ENCODE data around the gene LTBP3.

The LTBP3 gene

GRCh38 chr11:65530157-65530496, 28.0 kb downstream of the LTBP3 start:
- H3K4me3 ChIP-seq (replicated peaks in 1 of 2; ENCODE audit: low read depth in 2 of 2, low read length in 2 of 2), result no peak overlapping the region
- TF ChIP-seq CTCF (IDR thresholded peaks at IDR 0.05; ENCODE audit: low read depth, low read length), result peak; percentile 31
- no peak for DNase-seq (ENCODE audit: low read depth in 2 of 2)

- no peak overlapping the region for H3K4me3 ChIP-seq (replicated peaks in 1 of 2; ENCODE audit: low read depth in 2 of 2, low read length in 2 of 2)
- TF ChIP-seq CTCF (IDR thresholded peaks at IDR 0.05; ENCODE audit: low read depth, low read length), result no peak
- no peak for DNase-seq (ENCODE audit: low read depth in 2 of 2)
These were observed 28.5 kb downstream of the LTBP3 start for GRCh38 chr11:65529475-65530156.

GRCh38 chr11:65528819-65529350, 29.3 kb downstream of the LTBP3 start:
- no peak for TF ChIP-seq CTCF (IDR thresholded peaks at IDR 0.05; ENCODE audit: low read depth, low read length)
- no peak overlapping the region for H3K4me3 ChIP-seq (replicated peaks in 1 of 2; ENCODE audit: low read depth in 2 of 2, low read length in 2 of 2)
- no peak for DNase-seq (ENCODE audit: low read depth in 2 of 2)

- DNase-seq (ENCODE audit: low read depth in 2 of 2), result no peak
- no peak for TF ChIP-seq CTCF (IDR thresholded peaks at IDR 0.05; ENCODE audit: low read depth, low read length)
- H3K4me3 ChIP-seq (replicated peaks in 1 of 2; ENCODE audit: low read depth in 2 of 2, low read length in 2 of 2), result no peak overlapping the region
These were observed 31.4 kb downstream of the LTBP3 start for GRCh38 chr11:65526744-65527143.

GRCh38 chr11:65525546-65526480, 32.3 kb downstream of the LTBP3 start:
- no peak for DNase-seq (ENCODE audit: low read depth in 2 of 2)
- TF ChIP-seq CTCF (IDR thresholded peaks at IDR 0.05; ENCODE audit: low read depth, low read length), result no peak
- H3K4me3 ChIP-seq (replicated peaks in 1 of 2; ENCODE audit: low read depth in 2 of 2, low read length in 2 of 2), result peak overlapping the region; percentile 72 to 82

- H3K4me3 ChIP-seq (replicated peaks in 1 of 2; ENCODE audit: low read depth in 2 of 2, low read length in 2 of 2), result peak within 1 kb of the TSS; percentile 72 to 82
- TF ChIP-seq CTCF (IDR thresholded peaks at IDR 0.05; ENCODE audit: low read depth, low read length), result no peak
- DNase-seq (ENCODE audit: low read depth in 2 of 2), result peak; percentile 82 to 92
These were observed 33.2 kb downstream of the LTBP3 start, which contains the start of gene SCYL1 for GRCh38 chr11:65524741-65525545. TSS of gene SCYL1 (plus strand) at chr11:65525083. CDS start at chr11:65525154, 71 bp downstream.

Data from cardiac fibroblast (primary cell).